Esophagus squamous epithelium (tissue), 4 donors: ENCODE measurements around the gene FCRL4.

Experiments used
- CTCF ChIP-seq, 6 experiments: fragments of 450-650 bp in 4 of 6; fragments of 200-600 bp in 2 of 6; sonication (generic) in 2 of 6; IDR thresholded peaks; one replicate each; pipeline ENCODE4 v1.5.1; 2016 to 2019; ENCODE audit warnings: antibody characterized with exemption in 6 of 6, mild to moderate bottlenecking in 4 of 6, moderate library complexity in 4 of 6
- POLR2A ChIP-seq, 4 donors: fragments of 450-650 bp; IDR thresholded peaks; one replicate each; pipeline ENCODE4 v1.6.1; 2017; ENCODE audit warnings: antibody characterized with exemption in 4 of 4, mild to moderate bottlenecking in 4 of 4, moderate library complexity in 3 of 4

GRCh38 chr1:157624471-157624870 lies 26.6 kb upstream of the FCRL4 start:
- no peak for TF ChIP-seq CTCF (IDR thresholded peaks at IDR 0.05)
- no peak for TF ChIP-seq POLR2A (IDR thresholded peaks at IDR 0.05)
